Parathyroid adenoma (tissue), 2 donors: ENCODE results near the gene FAM186B.

Source experiments
- H2AFZ ChIP-seq: fragments of 300-600 bp; sonication (generic); one replicate; pipeline ENCODE4 v1.7.0; 2017; ENCODE audit warnings: antibody characterized with exemption, mild to moderate bottlenecking
- H3K27ac ChIP-seq: fragments of 300-600 bp; sonication (generic); one replicate; pipeline ENCODE4 v1.7.0; 2017
- H3K27me3 ChIP-seq: fragments of 300-600 bp; sonication (generic); one replicate; pipeline ENCODE4 v1.7.0; 2017; ENCODE audit warnings: low read length; ENCODE audit not compliant: control insufficient read depth, insufficient read depth
- H3K36me3 ChIP-seq: fragments of 300-600 bp; sonication (generic); one replicate; pipeline ENCODE4 v1.7.0; 2017; ENCODE audit warnings: low read length; ENCODE audit not compliant: control insufficient read depth, insufficient read depth
- H3K4me1 ChIP-seq: fragments of 300-600 bp; sonication (generic); one replicate; pipeline ENCODE4 v1.7.0; 2017; ENCODE audit warnings: control low read depth
- H3K4me2 ChIP-seq: fragments of 300-600 bp; sonication (generic); one replicate; pipeline ENCODE4 v1.7.0; 2017; ENCODE audit warnings: low read length
- H3K4me3 ChIP-seq: fragments of 300-600 bp; sonication (generic); one replicate; pipeline ENCODE4 v1.7.0; 2017; ENCODE audit warnings: low read depth, low read length
- H3K79me2 ChIP-seq: fragments of 300-600 bp; sonication (generic); one replicate; pipeline ENCODE4 v1.7.0; 2017; ENCODE audit warnings: control low read depth
- H3K9ac ChIP-seq: fragments of 300-600 bp; sonication (generic); one replicate; pipeline ENCODE4 v1.7.0; 2017; ENCODE audit warnings: mild to moderate bottlenecking
- H3K9me3 ChIP-seq: fragments of 300-600 bp; sonication (generic); one replicate; pipeline ENCODE4 v1.7.0; 2017; ENCODE audit warnings: low read length; ENCODE audit not compliant: control insufficient read depth
- TF ChIP-seq, protein P1 (sequence below): fragments of 300-600 bp; sonication (generic); IDR thresholded peaks from one replicate; pipeline ENCODE4 v1.7.0; 2017; ENCODE audit warnings: antibody characterized with exemption, mild to moderate bottlenecking
- donor health status: primary hyperparathyroidism.

The FAM186B gene

DNA sequence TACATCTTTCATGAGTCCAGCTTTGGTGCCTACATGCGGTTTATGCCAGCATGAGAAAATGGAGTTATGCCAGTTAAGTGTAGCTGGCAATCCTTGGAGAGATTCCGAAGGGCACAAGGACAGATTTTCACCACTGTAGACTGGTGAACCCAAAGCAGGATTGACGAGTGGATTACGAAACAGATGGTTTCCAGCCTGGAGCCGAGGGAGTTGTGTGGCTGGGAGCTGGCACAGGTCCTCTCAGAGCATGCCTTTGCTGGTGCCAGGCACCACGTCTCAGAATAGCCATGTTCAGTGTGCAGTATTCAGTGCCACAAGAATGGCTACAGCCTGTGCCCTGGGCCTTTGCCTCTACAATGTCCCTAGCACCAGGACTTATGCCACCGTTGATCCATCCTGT is 53.4 kb downstream of the FAM186B start:
- Histone ChIP-seq H3K9ac (no peak overlapping the region), H3K79me2 (no peaks in the 10 kb centered on the region), H3K4me2 (no peak overlapping the region), H3K27me3 (no peaks in the 10 kb centered on the region), H2AFZ (no peak overlapping the region), H3K4me3 (no peak overlapping the region), H3K9me3 (no peaks in the 10 kb centered on the region), H3K36me3 (no peaks in the 10 kb centered on the region), H3K4me1 (peaks cover 8% of the 10 kb centered on the region), H3K27ac (no peak overlapping the region)
- TF ChIP-seq, protein P1, sequence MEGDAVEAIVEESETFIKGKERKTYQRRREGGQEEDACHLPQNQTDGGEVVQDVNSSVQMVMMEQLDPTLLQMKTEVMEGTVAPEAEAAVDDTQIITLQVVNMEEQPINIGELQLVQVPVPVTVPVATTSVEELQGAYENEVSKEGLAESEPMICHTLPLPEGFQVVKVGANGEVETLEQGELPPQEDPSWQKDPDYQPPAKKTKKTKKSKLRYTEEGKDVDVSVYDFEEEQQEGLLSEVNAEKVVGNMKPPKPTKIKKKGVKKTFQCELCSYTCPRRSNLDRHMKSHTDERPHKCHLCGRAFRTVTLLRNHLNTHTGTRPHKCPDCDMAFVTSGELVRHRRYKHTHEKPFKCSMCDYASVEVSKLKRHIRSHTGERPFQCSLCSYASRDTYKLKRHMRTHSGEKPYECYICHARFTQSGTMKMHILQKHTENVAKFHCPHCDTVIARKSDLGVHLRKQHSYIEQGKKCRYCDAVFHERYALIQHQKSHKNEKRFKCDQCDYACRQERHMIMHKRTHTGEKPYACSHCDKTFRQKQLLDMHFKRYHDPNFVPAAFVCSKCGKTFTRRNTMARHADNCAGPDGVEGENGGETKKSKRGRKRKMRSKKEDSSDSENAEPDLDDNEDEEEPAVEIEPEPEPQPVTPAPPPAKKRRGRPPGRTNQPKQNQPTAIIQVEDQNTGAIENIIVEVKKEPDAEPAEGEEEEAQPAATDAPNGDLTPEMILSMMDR = no peak

DNA sequence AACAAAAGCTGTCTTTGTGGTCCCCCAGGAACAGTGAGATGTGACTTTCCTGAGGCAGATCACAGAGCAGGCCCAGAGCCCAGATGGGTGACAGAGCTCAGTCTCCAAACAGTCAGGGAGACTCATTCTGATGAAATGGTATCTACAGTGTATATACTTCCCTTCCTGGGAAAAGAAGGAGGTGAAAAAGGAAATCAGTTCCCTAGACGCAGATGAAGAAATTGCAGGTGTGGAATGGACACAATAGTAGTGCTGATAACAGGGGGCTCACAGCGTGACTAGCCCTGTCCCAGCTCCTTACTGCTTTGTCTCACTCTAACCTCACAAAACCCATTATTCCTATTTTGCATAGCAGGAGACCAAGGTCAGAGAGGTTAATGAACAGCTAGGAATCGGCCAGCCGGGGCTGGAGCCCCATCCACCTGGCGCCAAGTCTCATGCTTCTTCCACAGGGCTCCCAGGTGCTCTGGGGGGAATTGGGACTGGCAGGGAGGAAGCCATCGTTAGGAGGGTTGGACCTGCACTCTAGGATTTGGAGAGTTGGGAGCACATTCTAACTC is 54.7 kb downstream of the FAM186B start:
- Histone ChIP-seq H3K9me3 (no peaks in the 10 kb centered on the region), H3K27ac (no peak overlapping the region), H3K4me1 (peaks cover 8% of the 10 kb centered on the region), H3K4me2 (no peak overlapping the region), H3K79me2 (no peaks in the 10 kb centered on the region), H2AFZ (no peak overlapping the region), H3K27me3 (no peaks in the 10 kb centered on the region), H3K36me3 (no peaks in the 10 kb centered on the region), H3K4me3 (no peak overlapping the region), H3K9ac (no peak overlapping the region)
- TF ChIP-seq, protein P1 = no peak

DNA sequence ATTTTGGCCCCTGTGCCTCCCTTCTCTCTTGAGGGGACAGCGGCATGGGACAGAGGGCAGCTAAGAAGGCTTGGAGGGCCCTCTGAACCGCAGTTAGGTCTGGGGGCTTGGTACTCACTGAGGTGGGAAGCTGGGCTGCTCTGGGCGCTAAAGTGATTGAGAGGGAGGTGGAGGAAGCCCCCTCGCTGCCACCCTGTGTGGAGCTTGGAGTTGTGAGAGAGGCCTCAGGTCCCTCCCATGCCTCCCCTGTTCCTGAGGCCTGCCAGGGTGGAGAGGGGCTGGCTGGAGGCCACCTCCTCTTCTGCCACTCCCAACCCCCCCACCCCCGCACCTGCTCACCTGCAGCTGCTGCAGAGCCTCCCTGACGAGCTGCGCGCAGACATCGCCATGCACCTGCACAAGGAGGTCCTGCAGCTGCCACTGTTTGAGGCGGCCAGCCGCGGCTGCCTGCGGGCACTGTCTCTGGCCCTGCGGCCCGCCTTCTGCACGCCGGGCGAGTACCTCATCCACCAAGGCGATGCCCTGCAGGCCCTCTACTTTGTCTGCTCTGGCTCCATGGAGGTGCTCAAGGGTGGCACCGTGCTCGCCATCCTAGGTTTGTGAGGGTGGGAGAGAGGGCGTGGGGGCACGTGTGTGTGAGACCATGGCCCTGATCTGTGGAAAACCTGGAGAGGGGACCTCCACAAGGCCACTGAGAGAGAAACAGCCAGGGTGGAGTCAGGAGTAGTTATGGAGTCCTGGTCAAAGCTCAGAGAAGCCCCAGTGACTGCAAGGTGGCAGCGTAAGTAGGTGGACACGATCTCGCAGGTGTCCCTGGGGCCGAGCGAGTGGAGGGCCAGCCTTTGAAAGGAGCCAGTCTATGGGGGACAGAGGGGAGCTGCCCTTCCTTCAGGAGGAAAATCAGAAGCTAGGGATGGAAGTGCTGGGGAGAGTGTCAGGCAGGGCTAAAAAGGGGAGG is 55.4 kb downstream of the FAM186B start:
- H3K9me3 ChIP-seq = no peaks in the 10 kb centered on the region
- no peaks in the 10 kb centered on the region for H3K36me3 ChIP-seq
- no peak overlapping the region for H3K9ac ChIP-seq
- H2AFZ ChIP-seq = no peak overlapping the region
- H3K4me1 ChIP-seq = peaks cover 8% of the 10 kb centered on the region
- no peaks in the 10 kb centered on the region for H3K27me3 ChIP-seq
- no peak overlapping the region for H3K4me3 ChIP-seq
- no peaks in the 10 kb centered on the region for H3K79me2 ChIP-seq
- no peak overlapping the region for H3K4me2 ChIP-seq
- TF ChIP-seq, protein P1 = no peak
- no peak overlapping the region for H3K27ac ChIP-seq

DNA sequence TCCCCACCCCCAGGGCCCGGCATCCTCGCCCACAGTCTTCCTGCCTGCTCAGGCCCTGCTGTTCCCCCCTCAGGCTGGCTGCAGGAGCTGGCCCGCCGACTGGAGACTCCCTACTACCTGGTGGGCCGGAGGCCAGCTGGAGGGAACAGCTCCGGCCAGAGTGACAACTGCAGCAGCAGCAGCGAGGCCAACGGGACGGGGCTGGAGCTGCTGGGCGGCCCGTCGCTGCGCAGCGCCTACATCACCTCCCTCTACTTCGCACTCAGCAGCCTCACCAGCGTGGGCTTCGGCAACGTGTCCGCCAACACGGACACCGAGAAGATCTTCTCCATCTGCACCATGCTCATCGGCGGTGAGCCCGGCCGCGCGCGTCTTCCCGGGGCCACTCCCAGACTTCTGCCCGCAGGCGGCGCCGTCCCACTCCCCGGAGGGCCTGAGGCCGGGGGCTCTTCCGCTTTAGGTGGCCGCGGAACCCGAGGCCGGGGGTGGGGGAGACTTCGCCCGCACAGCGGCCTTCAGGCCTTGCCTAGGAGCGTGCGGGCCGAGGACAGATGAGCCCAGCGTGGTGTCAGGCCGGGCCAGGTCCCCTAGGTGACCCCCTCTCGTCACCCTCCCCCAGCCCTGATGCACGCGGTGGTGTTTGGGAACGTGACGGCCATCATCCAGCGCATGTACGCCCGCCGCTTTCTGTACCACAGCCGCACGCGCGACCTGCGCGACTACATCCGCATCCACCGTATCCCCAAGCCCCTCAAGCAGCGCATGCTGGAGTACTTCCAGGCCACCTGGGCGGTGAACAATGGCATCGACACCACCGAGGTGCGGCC is 56.4 kb downstream of the FAM186B start:
- H3K9me3 ChIP-seq = no peaks in the 10 kb centered on the region
- H3K4me1 ChIP-seq = peaks cover 8% of the 10 kb centered on the region
- no peak overlapping the region for H3K9ac ChIP-seq
- H2AFZ ChIP-seq = peak overlapping the region; percentile 75
- H3K27ac ChIP-seq = no peak overlapping the region
- H3K36me3 ChIP-seq = no peaks in the 10 kb centered on the region
- H3K27me3 ChIP-seq = no peaks in the 10 kb centered on the region
- no peak overlapping the region for H3K4me2 ChIP-seq
- no peaks in the 10 kb centered on the region for H3K79me2 ChIP-seq
- no peak overlapping the region for H3K4me3 ChIP-seq
- TF ChIP-seq, protein P1 = peak; percentile 38
